Right forelimb (tissue), 1 donor: Measurements from ENCODE around the gene DDX39A.
"Not testable (repeated sequence)": the region's sequence is repeated elsewhere in the genome, so short reads cannot be mapped to it uniquely, and the experiment has no call there.

Experiments used
- DNase-seq: peaks from one replicate; pipeline ENCODE4 v3.0.0-alpha.2; 2018

Gene DDX39A

DNA sequence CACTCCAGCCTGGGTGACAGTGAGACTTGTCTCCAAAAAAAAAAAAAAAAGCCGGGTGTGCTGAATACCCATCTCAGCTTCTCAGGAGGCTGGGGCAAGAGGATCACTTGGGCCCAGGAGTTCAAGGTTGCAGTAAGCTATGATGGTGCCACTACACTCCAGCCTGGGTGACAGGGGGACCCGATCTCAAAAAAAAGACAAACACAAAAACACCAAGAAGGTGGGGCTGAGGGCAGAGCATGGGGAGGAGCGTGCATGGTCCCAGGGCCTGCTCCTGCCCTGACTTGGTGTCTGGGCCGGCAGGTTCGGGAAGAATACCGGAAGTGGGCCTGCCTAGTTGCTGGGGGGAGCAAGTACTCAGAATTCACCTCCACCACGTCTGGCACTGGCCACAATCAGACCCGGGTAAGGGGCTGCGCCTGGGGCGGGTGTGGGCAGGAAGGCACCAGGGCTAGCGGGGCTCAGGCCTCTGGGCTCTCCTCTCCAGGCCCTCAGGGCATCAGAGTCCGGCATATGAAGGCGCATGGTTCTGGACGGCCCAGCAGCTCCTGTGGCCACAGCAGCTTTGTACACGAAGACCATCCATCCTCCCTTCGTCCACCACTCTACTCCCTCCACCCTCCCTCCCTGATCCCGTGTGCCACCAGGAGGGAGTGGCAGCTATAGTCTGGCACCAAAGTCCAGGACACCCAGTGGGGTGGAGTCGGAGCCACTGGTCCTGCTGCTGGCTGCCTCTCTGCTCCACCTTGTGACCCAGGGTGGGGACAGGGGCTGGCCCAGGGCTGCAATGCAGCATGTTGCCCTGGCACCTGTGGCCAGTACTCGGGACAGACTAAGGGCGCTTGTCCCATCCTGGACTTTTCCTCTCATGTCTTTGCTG is 11.3 kb downstream of the DDX39A start:
- DNase-seq = no peak

DNA sequence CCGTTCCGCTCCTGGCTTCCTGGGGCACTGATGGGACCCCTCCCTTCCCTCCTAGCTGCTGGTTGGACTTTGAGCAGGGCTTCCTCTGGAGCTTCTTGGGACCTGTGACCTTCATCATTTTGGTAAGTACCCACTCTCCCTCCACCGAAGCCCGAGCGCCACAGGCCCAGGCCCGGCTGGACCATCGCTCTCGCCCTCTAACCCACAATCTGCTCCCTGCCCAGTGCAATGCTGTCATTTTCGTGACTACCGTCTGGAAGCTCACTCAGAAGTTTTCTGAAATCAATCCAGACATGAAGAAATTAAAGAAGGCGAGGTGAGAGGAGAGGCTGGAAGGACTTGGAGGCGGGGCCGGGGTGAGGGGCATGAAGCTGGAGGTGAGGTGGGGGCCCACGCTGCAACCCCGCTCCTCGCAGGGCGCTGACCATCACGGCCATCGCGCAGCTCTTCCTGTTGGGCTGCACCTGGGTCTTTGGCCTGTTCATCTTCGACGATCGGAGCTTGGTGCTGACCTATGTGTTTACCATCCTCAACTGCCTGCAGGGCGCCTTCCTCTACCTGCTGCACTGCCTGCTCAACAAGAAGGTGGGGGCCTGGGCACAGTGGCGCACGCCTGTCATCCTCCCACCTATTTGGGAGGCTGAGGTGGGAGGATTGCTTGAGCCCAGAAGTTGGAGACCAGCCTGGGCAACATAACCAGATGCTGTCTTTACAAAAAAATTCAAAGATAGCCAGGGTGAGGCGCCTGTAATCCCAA is 12.3 kb downstream of the DDX39A start:
- no peak for DNase-seq

DNA sequence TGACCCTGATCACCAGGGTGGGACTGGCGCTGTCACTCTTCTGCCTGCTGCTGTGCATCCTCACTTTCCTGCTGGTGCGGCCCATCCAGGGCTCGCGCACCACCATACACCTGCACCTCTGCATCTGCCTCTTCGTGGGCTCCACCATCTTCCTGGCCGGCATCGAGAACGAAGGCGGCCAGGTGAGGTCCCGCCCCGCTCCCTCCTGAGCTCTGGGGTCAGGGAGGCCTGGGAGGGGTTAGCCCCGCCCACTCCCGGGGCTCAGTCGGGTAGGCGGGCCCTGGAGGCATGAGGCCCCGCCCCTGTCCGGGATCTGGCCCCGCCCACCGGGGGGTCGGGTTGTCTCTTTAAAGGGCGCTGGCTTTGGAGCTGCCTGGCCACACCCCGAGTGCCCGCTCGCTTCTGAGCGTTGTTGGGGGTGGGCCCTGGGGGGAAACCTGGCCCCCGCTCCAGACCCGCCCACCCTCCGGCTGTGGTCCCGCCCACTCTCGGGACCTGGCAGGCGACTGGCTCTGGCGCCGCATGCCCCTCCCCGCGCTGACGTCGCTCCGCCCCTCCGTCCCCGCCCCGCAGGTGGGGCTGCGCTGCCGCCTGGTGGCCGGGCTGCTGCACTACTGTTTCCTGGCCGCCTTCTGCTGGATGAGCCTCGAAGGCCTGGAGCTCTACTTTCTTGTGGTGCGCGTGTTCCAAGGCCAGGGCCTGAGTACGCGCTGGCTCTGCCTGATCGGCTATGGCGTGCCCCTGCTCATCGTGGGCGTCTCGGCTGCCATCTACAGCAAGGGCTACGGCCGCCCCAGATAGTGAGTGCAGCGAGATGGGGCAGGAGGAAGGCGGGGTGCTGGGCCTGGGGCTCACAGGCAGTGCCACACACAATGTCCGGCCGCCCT is 13.1 kb downstream of the DDX39A start:
- DNase-seq = peak; percentile 94

DNA sequence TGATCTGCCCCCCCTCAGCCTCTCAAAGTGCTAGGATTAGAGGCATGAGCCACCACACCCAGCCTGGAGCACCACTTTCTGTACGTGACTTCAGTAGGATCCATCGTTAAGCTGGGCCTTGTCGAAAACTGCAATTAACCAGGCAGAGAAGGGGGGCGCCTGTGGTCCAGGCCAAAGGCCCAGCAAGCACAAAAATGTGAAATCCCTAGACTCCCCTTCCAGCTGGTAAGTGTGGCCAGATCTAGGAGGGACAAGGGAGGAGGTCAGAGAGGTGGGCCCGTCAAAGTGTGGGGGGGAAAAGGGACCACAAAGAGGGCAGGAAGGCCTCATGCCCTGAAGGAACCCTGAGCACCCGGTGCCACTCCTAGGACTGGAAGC is 13.8 kb downstream of the DDX39A start:
- no peak for DNase-seq

DNA sequence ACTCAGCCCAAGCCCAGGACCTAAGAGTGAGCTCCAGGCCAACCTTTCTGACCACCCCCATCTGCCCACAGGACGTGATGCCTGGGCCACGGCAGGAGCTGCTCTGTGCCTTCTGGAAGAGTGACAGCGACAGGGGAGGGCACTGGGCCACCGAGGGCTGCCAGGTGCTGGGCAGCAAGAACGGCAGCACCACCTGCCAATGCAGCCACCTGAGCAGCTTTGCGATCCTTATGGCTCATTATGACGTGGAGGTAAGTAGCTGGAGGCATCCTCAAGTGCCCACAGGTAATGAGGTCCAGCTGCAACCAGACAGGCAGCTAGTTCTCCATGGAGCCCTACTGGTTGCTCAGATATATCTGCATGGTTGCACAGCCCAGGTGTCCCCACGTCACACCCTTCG is 14.8 kb downstream of the DDX39A start:
- no peak for DNase-seq

DNA sequence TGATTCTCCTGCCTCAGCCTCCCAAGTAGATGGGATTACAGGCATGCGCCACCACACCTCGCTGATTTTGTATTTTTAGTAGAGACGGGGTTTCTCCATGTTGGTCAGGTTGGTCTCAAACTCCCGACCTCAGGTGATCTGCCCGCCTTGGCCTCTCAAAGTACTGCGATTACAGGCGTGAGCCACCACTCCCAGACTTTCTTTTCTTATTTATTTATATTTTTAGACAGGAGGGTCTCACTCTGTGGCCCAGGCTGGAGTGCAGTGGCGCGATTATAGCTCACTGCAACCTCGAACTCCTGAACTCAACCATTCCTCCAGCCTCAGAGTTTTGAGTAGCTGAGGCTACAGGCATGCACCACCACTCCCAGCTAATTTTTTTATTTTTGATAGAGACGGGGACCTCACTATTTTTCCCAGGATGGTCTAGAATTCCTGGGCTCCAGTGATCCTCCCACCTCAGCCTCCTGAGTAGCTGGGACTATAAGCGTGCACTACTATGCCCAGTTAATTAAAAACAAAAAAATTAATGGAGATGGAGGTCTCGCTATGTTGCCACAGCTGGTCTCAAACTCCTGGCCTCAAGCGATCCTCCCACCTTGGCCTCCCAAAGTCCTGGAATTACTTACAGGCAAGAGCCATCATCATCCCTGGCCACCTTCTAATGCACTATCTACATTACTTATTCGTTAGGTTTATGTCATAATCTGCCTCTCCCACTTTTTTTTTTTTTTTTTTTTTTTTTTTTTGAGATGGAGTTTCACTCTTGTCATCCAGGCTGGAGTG is 15.8 kb downstream of the DDX39A start:
- DNase-seq = not testable (repeated sequence)

DNA sequence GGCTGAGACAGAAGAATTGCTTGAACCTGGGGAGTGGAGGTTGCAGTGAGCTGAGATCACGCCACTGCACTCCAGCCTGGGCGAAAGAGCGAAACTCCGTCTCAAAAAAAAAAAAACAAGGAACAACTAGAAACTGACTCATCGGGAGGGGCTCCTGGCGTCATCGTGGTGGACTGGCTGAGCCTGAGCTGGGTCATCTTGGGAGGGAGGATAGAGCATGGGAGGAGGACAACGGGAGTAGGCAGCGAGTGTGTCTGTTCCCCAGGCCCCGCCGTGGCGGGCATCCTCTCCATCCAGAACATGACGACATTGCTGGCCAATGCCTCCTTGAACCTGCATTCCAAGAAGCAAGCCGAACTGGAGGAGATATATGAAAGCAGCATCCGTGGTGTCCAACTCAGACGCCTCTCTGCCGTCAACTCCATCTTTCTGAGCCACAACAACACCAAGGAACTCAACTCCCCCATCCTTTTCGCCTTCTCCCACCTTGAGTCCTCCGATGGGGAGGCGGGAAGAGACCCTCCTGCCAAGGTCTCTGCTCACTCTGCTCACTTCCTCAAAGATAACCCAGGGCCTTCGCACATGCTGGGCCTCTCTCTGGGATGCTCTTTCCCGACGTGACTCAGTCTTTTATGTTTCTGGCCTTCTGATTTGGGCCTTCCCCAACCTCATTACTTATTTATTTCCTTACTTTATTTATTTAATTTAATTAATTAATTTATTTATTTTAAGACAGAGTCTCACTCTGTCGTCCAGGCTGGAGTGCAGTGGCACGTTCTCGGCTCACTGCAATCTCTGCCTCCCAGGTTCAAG is 16.6 kb downstream of the DDX39A start:
- DNase-seq = no peak

DNA sequence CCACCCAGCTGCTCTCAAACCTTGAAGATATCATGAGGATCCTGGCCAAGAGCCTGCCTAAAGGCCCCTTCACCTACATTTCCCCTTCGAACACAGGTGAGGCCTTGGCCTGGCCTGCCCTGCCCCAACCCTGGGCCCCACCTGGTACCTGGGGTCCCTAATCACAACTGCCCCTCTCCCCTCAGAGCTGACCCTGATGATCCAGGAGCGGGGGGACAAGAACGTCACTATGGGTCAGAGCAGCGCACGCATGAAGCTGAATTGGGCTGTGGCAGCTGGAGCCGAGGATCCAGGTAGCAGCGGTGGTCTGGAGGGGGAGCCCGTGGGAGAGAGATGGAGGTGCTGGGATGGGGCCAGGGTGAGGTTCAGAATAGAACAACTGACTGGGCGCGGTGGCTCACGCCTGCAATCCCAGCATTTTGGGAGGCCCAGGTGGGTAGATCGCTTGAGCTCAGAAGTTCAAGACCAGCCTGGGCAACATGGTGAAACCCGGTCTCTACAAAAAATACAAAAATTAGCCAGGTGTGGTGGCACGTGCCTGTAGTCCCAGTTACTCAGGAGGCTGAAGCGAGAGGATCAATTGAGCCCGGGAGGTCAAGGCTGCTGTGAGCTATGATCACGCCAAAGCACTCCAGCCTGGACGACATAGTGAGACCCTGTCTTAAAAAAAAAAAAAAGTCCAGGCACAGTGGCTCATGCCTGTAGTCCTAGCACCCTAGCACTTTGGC is 17.5 kb downstream of the DDX39A start:
- DNase-seq = no peak

DNA sequence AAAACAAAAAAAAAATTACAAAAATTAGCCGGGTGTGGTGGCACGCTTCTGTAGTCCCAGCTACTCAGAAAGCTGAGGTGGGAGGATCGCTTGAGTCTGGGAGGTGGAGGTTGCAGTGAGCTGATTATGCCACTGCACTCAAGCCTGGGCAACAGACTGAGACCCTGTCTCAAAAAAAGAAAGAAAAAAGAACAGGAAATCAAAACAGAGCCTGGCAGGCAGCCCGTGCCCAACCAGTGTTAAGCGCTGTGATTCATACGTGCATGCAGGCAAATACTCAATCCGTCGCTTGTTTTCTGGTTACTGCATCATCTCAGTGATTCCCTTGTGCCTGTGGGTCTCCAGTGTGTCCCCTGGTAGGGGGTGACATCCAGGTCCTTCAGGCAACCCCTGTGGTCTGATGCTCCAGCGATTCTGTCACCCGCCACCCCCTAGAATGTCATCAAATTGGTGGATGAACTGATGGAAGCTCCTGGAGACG is 18.1 kb downstream of the DDX39A start:
- no peak for DNase-seq

DNA sequence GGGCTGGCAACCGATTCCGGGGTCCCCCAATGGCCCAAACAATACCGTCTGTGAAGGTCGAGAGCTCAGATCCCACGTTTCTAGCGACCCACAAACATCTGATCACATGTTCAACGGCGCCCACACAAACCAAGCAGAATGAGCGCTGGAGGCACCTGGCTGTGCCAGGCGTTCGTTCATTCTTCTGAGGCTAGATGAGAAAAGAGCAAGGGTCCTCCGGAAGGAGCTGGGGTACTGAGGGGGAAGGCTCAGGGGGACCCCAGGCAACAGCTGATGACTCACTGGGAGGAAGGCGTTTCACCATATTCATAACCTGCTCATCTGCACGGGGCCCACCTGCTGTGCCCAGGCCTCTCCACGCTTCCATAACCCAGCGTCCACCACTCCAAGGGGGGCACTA is 22.0 kb downstream of the DDX39A start:
- not testable (repeated sequence) for DNase-seq

DNA sequence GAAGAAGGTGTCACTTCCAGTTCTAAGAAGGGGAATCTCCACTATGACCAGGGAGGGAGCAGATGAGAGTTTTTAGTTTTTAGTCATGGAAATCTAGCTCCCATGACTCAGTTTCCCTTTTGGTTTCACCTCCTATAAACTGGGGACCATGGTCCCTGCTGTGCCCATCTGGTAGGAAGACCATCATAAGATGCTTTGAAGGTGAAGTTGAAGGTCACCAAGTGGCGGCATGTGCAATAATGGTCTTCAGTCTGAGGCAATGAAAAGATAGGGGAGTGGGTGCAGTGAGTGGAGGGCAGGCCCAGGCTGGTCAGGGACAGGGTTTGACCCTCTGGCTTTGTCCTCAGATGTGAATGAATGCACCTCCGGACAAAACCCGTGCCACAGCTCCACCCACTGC is 22.4 kb downstream of the DDX39A start:
- DNase-seq = not testable (repeated sequence)

DNA sequence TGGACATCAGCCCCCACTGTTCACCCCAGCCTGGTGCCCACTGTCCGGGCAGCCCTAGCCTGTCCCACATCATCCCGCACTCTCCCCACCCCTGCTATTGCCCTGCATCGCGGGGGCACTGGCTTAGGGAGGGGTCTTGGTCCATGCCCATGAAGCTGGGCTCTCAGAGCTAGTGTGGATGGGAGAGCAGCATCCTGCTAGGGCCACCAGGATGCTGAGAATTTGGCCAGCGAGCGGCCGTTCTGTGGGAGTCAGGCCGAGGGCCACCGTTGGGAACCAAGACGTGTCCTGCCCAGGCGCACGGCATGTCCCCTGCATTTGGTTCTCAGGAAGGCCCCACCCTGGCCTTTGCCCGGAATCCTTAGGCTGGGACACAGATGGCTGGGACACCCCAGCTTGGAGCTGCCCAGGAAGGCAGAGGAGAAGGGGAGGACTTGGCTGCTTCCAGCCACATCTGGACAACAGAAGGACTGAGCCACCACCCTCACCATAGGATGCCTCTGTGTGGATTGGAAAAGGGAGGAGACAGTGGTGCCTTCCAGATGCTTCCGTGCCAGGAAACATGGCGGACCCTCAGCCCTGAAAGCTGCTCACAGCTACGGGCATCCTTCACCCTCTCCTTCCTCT is 23.3 kb downstream of the DDX39A start:
- DNase-seq = no peak

DNA sequence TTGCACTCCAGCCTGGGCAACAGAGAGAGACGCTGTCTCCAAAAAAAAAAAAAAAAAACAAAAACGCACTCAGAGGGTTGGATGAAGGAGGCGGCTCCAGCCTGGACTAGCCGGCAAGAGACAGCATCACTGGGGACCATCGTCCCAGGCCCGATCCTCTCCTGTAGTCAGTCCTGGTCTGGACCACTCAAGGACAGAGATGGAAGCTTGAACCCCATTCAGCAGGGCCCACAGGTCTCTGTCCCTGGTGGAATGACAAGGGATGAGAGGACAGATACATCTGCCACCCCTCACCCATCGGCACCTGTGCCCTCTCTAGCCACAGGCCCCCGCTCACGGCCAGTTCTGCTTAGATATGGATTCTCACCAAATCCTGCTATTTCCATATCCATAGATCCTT is 23.9 kb downstream of the DDX39A start:
- no peak for DNase-seq

DNA sequence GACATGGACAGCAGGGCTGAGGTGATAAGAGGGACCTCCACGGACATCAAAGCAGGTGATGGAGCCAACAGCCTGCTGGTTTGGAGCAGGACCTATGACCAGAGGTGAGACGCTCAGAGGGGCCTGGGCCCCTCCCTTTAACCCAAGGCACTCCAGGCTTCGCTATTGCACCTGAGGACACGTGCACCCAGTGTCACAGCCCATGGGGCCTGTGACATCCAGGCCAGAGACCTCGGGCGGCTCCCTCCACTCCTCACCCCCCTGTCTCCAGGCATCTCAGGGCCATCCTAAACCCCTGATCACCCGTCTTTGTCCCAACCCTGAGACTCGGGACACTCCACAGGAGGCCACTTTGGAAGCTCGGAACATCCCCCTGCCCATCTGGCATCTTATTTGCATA is 25.0 kb downstream of the DDX39A start:
- no peak for DNase-seq

DNA sequence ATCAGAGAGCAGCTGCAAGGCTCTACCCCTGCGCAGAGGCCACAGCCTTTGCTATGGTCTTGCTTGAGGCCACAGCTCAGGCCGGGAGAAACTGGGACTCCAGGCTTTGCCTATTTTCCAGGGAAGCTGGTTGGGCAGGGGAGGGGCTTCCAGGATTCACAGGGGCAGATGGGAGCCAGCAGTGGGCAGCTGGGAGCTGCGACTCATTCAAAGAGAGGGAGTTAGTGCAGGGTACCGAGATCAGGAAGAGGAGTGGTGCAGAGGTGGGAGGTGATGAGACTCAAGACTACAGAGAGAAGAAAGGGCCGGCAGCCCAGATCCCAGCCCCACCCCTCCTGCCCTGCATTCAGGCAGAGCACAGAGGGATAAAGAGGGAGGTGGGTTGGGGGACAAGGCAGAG is 25.8 kb downstream of the DDX39A start:
- no peak for DNase-seq

DNA sequence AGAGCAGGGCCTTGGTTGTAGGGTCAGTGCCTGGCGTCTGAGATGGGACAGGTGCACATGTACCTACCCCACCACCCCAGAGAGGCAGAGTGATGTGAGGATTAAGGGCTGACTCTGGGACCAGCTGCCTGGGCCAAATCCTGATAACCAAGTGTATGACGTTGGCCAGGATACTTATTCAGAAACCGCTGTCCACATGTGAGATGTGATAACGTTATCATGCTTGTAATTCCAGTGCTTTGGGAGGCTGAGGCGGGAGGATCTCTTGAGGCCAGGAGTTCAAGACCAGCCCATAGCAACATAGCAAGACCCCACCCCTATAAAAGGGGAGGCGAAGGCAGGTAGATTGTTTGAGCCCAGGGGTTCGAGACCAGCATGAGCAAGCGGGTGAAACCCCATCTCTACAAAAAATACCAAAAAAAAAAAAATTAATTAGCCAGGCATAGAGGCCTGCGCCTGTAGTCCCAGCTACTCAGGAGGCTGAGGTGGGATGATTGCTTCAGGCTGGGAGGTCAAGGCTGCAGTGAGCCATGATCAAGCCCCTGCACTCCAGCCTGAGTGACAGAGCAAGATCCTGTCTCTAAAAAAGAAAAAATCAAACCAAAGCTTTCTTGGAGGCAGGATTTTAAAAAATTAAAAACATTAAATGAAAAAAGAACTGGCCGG is 27.9 kb downstream of the DDX39A start:
- DNase-seq = no peak

DNA sequence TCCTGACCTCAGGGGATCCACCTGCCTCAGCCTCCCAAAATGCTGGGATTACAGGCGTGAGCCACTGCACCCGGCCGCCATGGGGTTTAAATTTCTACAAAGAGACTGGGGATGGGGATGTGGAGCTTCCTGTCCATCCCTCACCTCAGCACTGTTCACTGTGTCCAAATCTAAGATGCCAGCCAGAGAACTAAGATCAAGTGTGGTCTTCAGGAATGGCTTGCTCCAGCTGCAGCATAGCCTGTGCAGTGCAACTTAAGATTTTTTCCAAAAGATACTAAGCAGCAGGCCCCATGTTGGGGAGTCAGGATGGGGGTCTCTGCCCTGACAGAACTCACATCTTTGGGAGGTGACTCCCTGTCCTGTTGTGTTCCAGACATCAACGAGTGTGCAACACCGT is 28.6 kb downstream of the DDX39A start:
- no peak for DNase-seq

DNA sequence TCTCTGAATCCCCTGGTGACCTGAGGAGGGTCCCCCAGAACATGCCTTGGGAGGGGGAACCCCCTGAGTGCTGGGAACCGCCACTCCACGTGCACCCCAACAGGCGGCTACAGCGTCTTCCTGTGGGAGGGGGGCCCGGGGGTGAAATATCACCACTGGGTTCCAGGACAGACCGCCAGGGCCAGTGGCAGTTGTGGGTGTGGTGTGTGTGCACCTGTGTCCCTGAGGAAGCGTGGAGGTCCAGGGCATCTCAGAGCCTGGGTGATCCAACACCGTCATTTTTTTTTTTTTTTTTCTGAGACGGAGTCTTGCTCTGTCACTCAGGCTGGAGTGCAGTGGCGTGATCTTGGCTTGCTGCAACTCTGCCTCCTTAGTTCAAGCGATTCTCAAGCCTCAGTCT is 33.6 kb downstream of the DDX39A start:
- no peak for DNase-seq
